Cardiac fibroblast (primary cell): ENCODE data around the gene B3GALT6.

Experiments
- DNase-seq, 2 donors: peaks; one replicate each; pipeline versions ENCODE4 v3.0.0 to v3.0.0-alpha.2; 2010; ENCODE audit warnings: low read depth in 2 of 2
- H3K4me3 ChIP-seq, 2 donors: replicated peaks in 1 of 2; 1 replicate in 1 of 2; 2 replicates in 1 of 2; pipeline ENCODE4 v1.5.1; 2011; ENCODE audit warnings: low read depth in 2 of 2, low read length in 2 of 2, mild to moderate bottlenecking in 2 of 2, moderate library complexity in 1 of 2
- TF ChIP-seq, protein P1 (sequence below): IDR thresholded peaks from one replicate; pipeline ENCODE4 v1.5.1; 2011; ENCODE audit warnings: low read depth, mild to moderate bottlenecking, low read length, inconsistent platforms

Gene B3GALT6

GRCh38 chr1:1270813-1271212 is 38.8 kb downstream of the B3GALT6 start:
- TF ChIP-seq, protein P1, sequence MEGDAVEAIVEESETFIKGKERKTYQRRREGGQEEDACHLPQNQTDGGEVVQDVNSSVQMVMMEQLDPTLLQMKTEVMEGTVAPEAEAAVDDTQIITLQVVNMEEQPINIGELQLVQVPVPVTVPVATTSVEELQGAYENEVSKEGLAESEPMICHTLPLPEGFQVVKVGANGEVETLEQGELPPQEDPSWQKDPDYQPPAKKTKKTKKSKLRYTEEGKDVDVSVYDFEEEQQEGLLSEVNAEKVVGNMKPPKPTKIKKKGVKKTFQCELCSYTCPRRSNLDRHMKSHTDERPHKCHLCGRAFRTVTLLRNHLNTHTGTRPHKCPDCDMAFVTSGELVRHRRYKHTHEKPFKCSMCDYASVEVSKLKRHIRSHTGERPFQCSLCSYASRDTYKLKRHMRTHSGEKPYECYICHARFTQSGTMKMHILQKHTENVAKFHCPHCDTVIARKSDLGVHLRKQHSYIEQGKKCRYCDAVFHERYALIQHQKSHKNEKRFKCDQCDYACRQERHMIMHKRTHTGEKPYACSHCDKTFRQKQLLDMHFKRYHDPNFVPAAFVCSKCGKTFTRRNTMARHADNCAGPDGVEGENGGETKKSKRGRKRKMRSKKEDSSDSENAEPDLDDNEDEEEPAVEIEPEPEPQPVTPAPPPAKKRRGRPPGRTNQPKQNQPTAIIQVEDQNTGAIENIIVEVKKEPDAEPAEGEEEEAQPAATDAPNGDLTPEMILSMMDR = no peak
- peak; percentile 50 to 70 for DNase-seq
- peak overlapping the region in 1 of 2 donors; percentile 22 for H3K4me3 ChIP-seq

DNA sequence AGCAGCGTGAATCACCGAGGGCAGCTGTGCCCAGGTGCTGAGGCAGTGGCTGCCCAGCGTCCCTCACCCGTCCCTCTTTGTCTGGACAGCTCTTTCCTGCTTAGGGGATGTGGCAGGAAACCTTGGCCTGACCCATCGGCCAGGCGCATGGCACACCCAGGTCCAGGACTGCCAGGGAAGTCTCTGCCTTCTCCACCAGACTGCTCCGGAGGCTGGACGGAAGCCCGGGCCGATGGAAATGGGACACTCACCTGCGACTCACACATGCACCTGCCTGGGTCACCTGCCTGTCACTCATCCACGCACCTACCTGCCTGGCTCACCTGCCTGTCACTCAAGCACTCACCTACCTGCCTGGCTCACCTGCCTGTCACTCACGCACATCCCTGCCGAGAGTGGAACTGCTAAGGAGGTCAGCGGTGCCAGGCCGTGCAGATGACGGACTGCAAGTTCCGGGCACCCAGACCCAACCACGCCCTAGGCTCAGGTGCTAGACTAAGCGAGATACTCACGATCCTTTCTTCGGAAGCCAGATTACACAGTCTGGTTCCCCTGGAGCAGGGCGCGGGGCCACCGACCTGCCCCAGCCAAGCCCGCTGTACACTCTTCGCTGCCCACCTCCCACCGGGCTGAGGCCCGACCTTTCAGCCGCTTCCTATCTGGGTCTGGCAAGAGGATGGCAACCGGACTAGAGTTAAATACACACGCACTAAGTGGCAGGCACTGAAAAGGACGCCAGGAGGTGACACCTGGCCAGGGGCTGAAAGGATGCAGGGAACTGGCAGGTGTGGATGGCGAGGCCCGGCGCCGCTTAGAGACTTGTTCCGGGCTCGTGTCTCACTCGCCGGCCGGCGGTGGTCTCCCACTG is 40.5 kb downstream of the B3GALT6 start:
- H3K4me3 ChIP-seq = peak overlapping the region; percentile 78 to 83
- TF ChIP-seq, protein P1 = no peak
- DNase-seq = peak in 1 of 2 donors; percentile 39

GRCh38 chr1:1273209-1273511 is 41.1 kb downstream of the B3GALT6 start:
- DNase-seq = no peak
- H3K4me3 ChIP-seq = peak overlapping the region; percentile 78 to 83
- TF ChIP-seq, protein P1 = no peak

GRCh38 chr1:1273512-1274298 is 41.7 kb downstream of the B3GALT6 start, which contains the start of gene UBE2J2:
TSS of gene UBE2J2 (minus strand) at chr1:1273854. CDS start at chr1:1267992, 5,862 bp downstream.
- H3K4me3 ChIP-seq = peak within 1 kb of the TSS; percentile 78 to 83
- TF ChIP-seq, protein P1 = no peak
- DNase-seq = peak; percentile 91 to 96

DNA sequence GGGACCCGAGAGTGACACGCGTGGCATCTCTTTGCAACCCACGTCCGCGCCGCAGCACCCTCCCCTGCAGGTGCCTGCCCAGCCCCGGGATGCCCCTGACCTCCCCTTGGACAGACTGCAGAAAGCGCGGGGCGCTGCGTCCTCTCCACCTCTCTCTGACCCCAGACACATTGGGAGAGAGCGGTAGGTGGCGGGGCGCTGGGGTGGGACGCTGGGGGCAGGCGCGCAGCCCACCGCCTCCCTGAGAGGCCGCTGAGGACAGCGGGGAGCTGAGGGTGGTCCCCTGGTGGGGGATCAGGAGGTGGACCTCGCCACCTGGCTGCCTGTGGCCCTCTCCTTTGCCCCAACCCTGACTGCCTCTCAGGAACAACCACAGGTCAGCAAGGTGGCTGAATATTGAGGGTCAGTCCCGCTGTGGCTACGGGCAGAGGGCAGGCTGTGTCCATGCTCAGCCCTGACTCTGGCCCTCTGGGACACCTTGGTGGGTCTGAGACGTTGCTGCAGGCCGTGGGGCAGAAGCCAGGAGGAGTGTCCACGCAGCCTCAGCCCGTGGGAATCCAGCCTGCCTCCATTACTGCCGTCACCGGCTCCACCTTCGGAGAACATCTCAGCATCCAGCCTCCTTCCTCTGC is 42.4 kb downstream of the B3GALT6 start:
- TF ChIP-seq, protein P1 = no peak
- peak overlapping the region; percentile 66 to 74 for H3K4me3 ChIP-seq
- DNase-seq = no peak

GRCh38 chr1:1274931-1275431 is 42.9 kb downstream of the B3GALT6 start:
- TF ChIP-seq, protein P1 = no peak
- DNase-seq = no peak

More at GRCh38 chr1:1274931-1275431, 42.9 kb downstream of the B3GALT6 start:
- no peak overlapping the region for H3K4me3 ChIP-seq
